Gastrocnemius medialis (tissue), 4 donors: ENCODE data around the gene KLF8.

Experiments
- CTCF ChIP-seq, 5 experiments: fragments of 450-650 bp in 3 of 5; fragments of 200-600 bp in 2 of 5; sonication (generic) in 2 of 5; IDR thresholded peaks in 4 of 5; conservative IDR thresholded peaks in 1 of 5; 1 replicate in 4 of 5; 2 replicates in 1 of 5; pipeline ENCODE4 v1.5.1; 2016 to 2019; ENCODE audit warnings: antibody characterized with exemption in 5 of 5, mild to moderate bottlenecking in 3 of 5, moderate library complexity in 3 of 5
- POLR2A ChIP-seq, 2 donors: fragments of 450-650 bp; IDR thresholded peaks; one replicate each; pipeline ENCODE4 v1.6.1; 2017; ENCODE audit warnings: antibody characterized with exemption in 2 of 2, mild to moderate bottlenecking in 2 of 2, moderate library complexity in 2 of 2

GRCh38 chrX:56319165-56319564, 87.0 kb downstream of the KLF8 start:
- TF ChIP-seq CTCF (IDR thresholded peaks at IDR 0.05 in 4 of 5, conservative IDR thresholded peaks at IDR 0.05 in 1 of 5) (no peak), POLR2A (IDR thresholded peaks at IDR 0.05) (no peak)
